ENCODE measurements around the gene NUP62.

The NUP62 gene

GRCh38 chr19:49863254-49863934 is 65.9 kb downstream of the NUP62 start:
- DNase-seq = no peak

GRCh38 chr19:49862391-49863253 is 66.7 kb downstream of the NUP62 start:
- DNase-seq = peak; percentile 62

- no peak for DNase-seq
These were observed 67.5 kb downstream of the NUP62 start for GRCh38 chr19:49861541-49862378.

- DNase-seq = peak; percentile 54
These were observed 68.2 kb downstream of the NUP62 start for GRCh38 chr19:49861107-49861506.

GRCh38 chr19:49860336-49861102 is 68.8 kb downstream of the NUP62 start:
- DNase-seq = no peak

GRCh38 chr19:49859682-49860335 is 69.5 kb downstream of the NUP62 start:
- DNase-seq = no peak

GRCh38 chr19:49858088-49858985 is 71.0 kb downstream of the NUP62 start:
- no peak for DNase-seq

GRCh38 chr19:49857838-49858087 is 71.5 kb downstream of the NUP62 start:
- DNase-seq = no peak

- no peak for DNase-seq
These were observed 72.1 kb downstream of the NUP62 start for GRCh38 chr19:49857061-49857837.
